Activated CD4-positive, alpha-beta T cell treated with anti-CD3 and anti-CD28 coated beads, Interleukin-2, amount 50 U/mL, for 48 hours (primary cell): Measurements from ENCODE around the gene CNNM3.
"Not testable (repeated sequence)": the region's sequence is repeated elsewhere in the genome, so short reads cannot be mapped to it uniquely, and the experiment has no call there.

Experiments used
- DNase-seq, 2 experiments: peaks; one replicate each; pipeline ENCODE4 v3.0.0-alpha.2; 2020

The CNNM3 gene

DNA sequence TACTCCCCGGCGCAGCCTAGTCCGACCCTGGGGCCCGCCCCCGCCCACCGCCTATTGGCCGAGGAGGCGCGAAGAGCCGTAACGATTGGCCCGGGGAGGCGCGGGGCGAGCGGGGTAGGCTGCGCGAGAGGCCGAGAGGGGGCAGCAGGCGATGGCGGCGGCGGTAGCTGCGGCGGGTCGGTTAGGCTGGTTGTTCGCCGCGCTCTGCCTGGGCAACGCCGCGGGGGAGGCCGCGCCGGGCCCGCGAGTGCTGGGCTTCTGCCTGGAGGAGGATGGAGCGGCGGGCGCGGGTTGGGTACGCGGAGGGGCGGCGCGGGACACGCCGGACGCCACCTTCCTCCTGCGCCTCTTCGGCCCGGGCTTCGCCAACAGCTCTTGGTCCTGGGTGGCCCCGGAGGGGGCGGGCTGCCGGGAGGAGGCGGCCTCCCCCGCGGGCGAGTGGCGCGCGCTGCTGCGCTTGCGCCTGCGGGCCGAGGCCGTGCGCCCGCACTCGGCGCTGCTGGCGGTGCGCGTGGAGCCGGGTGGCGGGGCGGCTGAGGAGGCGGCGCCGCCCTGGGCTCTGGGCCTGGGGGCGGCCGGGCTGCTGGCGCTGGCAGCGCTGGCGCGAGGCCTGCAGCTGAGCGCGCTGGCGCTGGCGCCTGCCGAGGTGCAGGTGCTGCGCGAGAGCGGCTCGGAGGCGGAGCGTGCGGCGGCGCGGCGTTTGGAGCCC lies at the start of gene CNNM3:
TSS of gene CNNM3 (plus strand) at position 142 of the 709 bp plus-strand sequence. CDS start at position 152, 10 bp downstream.
- DNase-seq, result peak; percentile 97

DNA sequence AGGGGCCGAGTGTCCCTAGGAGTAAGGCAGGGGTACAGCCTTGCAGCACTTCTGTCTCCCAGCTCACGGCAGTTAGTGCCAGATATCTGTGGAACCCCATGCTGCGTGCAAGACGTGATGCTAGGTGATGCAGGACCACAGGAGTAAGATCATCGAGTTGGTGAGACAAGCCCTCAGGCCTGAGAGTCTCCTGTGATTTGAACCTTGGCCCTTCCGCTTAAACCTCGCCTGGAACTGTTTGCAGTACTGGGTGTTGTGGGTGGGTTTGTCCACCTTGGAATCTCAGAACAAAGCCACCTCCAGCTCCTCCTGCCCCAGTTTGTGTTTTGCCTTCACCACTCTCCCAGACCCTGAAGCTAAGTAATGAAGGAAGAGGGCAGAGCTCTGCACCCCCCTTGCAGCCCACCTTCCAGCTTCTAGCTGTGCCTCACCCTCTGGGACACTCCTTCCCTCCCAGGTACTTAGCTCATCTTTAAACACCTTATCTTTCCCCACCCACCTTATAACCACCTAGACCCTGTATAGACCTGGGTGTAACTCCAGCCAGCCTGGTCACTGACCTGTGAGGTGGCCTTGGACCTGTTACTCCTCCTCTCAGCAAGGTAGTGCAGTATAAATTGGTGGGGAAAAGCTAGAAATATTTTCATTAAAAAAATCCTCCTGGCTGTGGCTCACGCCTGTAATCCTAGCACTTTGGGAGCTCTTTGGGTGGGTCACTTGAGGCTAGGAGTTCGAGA lies 48.8 kb upstream of the CNNM3 start:
- no peak for DNase-seq

DNA sequence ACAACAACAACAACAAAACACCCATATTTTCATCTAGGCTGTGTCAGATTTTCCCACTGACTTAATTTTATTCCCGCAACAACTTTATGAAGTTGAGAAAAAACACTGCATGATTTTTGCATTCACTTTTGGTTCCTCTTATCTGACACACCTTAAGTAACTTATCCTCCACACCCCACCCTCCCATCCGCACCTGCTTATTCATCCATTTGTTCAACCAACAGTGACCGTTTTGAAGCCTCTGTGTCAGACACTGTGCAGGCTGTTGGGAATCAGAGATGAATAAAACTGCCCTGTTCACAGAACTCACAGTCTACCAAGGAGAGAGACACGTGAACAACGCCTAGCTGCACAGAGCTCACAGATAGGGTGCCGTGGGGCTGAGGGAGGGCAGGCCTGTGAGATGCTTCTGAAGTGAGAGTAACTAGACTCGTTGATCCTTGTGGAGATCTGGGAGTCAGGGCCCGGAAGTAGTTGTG lies 47.9 kb upstream of the CNNM3 start:
- DNase-seq, result no peak

DNA sequence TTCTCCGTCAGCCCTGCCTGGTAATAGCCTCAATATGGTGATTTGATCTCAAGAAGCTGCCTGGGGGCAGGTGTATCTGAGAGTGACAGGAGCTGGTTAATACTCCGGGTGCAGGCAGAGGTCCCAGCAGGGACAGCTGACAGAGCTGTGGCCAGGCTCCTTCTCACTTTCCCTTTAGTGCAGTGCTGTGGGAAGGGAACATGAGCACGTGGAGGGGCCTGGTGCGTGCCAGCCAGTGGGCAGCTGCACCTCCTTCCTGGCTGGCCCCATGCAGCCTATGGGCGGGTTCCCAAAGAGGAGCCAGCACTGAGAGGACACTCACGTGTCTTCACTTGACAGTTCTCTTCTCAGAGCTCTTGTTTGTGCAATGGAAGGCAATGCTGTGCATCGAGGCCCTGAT lies 46.3 kb upstream of the CNNM3 start:
- DNase-seq, result no peak

DNA sequence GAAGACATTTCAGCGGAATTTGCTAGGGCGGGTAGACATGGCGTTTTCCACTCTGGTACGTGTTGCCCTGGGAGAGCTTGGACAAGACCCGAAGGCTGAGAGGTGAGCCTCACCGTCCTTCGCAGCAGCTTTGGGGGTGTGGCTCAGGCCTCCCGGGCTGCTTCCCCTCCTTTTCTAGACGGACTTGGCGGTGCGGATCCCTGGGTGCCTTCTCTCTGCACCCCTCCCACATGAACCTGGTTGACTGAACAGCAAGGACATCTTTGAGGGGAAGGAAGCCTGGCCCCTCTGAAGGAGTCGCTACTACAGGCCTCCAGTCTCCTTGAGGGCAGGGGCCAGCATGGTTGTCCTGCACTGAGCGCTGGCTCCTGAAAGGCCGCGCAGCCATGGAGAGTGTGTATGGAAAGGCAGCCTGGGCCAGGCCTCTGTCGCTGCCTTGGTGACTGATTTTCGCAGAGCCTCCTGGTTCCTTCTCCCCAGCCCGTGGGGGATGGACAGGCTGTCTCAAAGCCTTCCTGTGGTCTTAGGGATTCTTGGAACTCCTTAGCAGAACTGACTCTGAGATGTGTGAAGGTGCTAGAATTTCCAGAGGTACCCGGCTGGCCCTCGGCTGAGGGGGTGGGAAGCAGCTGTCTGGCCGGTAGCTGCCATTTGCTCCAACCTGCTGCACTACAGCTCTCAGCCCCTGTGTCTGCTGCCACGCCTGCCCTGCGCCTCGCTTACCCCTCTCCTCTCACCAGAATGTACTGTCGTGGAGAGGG lies 45.4 kb upstream of the CNNM3 start:
- DNase-seq, result no peak

DNA sequence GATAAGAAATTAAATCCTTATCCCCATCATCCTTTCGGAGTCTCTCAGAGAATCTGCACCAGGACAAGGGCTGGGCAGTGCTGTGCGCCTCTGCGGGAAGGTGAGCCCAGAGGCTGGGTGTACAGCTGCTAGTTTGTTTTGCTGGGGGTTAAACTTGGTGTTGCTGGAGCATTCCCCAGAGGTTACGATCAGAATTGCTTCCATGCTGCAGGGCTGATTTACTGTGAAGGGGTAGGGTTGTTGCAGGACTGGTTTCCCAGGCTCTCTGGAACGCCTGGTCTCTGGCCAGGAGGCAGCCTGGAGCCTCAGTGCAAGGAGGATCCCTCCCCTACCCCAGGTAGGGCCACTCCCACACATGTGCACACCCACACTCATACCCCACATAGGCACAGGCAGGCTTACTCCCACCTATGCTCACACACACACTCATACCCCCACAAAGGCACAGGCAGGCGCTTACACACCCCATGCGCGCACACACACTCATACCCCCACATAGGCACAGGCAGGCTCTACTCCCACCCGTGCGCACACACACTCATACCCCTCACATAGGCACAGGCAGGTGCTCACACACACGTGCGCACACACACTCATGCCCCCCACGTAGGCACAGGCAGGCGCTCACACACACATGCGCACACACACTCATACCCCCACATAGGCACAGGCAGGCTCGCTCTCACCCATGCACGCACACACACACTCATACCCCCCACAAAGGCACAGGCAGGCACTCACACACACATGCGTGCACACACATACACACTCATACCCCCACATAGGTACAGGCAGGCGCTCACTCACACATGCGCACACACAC lies 44.1 kb upstream of the CNNM3 start:
- DNase-seq, result no peak

DNA sequence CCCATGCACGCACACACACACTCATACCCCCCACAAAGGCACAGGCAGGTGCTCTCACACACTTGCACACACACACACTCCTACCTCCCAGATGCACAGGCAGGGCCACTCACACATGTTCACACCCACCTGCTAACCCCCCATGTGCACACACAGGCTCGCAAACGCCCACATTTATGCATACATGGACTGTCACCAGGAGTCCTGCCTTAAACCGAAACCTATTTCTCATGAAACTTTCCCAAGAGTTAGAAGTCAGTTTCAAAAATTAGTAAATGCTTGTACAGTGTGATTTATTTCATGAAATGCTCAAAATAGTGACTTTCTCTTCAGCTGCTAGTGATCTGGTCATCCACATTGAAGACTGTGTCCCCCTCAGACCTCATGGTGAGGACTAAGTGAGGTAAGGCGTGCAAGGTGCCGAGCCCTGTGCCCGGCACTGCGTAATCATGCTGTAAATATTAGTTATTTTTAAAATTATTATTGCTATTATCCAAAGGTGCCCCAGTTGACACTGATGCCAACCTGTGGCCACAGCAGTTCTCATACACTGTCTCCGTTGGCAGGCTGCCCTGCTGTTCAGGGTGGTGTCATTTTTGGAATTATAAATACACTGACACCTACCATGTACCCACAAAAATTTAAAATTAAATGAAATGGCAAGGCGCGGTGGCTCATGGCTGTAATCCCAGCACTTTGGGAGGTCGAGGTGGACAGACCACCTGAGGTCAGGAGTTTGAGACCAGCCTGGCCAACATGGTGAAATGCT lies 43.0 kb upstream of the CNNM3 start:
- peak; percentile 39 to 44 for DNase-seq

DNA sequence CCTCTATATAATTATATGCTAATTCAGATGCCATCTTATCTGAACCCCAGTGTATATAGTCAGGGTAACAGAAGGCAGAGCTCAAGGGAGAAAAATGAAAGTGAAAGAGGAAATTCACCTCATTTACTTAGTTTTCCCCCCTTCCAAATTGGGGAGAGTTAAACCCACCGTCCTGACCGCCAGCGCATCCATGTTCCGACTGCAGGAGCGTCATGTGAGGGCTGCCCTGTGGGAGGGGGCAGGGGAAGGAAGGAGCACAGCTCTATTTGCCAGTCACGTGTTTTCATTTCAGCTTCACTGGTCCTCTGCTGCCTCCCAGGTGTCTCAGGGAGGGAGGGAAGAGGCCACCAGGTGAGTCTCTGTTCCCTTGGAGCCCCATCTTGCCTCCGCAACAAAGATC lies 42.1 kb upstream of the CNNM3 start:
- DNase-seq, result peak; percentile 29 to 43

DNA sequence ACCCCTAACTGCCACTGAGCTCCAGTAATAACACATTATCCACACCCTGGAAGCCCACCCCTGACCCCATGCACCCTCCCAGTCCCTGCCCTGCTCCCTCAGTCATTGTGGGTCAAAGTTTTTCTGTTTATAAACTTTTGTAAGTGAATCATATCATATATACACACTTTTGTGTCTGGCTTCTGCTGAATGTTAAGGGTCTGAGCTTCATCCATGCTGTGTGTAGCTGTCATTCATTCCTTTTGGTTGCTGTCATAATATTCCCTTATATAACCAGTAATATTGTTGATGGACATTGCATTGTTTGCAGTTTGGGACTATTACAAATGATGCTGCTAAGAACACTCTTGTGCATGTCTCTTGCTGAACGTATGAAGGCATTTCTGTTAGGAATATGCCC lies 40.9 kb upstream of the CNNM3 start:
- no peak for DNase-seq

DNA sequence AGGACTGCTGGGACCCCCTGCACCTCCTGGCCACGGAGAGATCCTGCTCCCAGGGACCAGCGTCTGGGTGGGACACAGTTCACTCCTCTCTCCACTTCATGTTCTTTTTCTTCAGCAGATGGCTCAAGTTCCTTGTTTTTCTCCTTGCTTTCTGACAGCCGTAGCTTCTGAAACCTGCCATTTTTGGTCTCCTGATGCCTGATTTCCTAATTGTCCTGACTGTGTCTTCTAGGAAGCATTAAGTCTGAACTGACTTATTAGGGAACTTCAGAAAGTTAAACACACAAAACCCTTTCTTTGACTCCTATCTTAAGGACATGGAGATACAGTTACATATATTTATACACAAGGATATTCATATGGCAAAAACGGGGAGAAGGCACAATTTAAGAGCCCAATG lies 32.7 kb upstream of the CNNM3 start:
- no peak for DNase-seq

DNA sequence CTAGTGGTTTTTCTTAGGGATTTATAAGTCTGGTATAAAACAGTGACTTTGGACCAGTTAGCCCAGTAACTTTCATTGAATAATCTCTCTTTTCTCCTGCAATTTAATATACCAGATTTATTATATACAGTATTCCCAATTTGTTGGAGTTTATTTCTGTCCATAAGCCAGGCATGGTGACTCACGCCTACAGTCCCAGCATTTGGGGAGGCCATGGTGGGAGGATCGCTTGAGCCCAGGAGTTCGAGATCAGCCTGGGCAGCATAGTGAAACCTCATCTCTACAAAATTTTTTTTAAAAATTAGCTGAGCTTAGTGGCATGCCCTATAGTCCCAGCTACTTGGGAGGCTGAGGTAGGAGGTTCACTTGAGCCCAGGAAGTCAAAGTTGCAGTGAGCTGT lies 28.7 kb upstream of the CNNM3 start:
- no peak for DNase-seq

DNA sequence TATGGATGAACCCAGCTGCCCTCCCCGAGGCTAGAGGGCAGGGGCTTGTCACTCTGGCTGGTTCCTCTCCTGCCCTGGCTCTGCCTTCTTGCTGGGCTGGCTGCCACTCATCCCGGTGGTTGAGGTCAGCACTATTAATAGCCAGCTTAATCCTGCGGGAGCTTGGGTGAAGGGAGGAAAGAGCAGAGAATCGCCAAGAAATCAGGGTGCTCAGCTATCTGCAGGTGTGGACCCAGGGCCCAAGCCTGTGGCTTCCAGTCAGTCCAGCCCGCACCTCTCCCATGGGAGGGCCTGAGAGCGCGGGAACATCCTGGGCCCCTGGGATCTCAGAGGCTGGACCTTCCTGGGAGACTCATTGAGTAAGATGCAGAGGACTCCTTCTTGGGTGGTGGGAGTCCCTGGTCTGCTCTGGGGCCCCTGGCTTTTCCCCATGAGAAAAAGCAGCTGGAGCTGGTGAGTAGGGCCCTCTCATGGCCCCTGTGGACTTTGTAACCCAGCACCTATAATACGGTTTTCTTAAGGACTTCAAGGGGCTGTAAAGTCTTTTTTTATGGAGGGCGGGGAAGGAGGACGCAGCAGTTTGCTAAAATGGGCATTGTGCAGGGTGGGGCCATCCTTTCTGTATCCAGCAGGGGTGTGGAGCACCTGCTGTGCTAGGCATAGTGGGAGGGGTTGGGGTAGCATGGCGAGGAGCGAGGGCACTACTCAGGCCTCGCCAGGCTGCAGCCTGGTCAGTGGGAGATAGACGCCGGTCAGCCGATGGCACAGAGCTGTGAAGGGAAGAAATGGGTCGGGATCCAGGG lies 27.4 kb upstream of the CNNM3 start:
- no peak for DNase-seq

DNA sequence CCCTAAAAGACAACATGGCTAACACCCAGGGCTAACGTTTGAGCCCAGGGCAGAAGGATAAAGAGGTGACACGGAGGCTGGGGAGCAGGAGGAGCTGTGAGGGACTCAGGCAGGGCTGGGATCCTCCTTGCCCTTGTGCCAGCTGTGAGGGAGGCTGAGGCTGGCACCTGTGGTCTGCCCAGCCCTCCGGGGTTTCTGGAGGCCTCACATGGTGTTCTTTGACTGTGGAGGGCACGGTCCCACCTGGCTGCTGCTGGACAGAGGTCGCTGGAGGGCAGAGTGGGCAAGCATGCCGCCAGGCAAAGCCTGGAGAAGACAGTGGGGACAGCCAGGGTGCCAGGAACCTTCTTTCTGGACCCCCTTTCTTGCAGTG lies 26.8 kb upstream of the CNNM3 start:
- DNase-seq, result no peak

DNA sequence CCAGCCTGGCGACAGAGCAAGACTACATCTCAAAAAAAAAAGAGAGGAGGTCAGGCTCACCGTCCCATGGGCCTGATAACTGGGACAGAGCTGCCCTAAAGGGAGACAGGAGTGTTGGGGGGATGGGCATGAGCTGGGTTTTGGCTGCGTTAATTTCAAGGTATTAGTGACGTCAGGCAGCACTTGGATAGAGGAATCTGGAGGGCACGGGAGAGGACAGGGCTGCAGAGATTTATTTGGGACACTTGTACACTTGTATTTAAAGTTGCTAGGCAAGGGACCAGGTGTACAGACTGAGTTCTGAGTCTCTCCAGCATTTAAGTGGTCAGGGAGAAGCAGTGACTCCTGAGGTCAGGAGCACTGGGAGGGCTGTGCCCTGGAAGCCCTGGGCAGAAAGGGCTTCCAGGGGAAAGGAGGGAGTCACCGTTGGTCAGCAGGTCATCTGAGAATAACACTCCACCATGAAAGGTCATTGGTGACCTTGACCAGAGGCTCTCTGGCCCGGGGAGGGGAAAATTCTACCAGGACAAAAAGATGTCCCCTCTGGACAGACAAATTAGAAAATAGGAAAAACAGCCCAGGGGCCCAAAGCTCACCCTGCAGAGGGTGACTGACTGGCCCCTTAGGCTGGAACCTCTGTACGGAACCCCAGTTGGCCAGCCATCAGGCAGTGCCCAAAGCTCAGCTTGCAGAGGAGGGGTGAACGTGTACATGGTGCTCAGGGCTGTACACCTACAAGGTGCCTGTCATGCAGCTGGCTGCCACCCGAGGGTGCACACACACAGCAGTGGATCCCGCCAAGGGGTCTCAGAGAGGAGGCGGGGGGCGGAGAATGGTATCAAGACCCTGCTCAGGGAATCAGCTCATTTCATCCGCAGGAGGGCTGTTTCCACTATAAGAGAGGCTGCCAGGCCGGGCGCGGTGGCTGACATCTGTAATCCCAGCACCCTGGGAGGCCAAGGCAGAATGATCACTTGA lies 23.0 kb upstream of the CNNM3 start:
- DNase-seq, result no peak

DNA sequence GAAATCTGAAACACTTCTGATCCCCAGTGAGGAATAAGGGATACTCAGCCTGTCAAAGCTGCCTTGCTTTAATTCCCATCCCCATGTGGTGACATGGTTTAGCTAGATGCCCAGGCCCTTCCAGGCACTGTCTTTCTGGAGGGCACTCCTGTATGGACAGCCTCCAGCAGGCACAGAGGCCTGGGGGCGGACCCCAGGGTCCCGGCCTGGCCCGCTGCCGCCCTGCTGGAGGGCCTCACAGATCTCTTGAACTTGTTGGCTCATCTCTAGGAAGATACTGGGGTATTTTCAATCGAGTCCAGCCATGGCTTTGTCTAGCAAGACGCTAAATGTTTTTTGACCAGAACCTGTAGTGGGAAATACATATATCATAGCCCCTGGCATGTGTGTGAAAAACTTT lies 21.0 kb upstream of the CNNM3 start:
- no peak for DNase-seq

DNA sequence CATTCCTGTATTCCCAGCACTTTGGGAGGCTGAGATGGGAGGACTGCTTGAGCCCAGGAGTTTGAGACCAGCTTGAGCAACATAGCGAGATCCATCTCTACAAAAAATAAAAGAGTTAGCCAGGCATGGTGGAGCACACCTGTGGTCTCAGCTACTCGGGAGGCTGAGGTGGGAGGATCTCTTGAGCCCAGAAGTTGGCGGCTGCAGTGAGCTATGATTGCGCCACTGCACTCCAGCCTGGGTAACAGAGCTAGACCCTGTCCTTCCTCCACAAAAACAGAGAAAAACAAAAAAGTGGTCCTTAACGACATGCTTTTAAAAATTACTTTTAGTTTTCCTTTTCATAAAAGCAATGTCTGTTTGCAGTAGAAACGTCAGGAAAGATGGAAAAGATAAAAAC lies 19.6 kb upstream of the CNNM3 start:
- not testable (repeated sequence) for DNase-seq

DNA sequence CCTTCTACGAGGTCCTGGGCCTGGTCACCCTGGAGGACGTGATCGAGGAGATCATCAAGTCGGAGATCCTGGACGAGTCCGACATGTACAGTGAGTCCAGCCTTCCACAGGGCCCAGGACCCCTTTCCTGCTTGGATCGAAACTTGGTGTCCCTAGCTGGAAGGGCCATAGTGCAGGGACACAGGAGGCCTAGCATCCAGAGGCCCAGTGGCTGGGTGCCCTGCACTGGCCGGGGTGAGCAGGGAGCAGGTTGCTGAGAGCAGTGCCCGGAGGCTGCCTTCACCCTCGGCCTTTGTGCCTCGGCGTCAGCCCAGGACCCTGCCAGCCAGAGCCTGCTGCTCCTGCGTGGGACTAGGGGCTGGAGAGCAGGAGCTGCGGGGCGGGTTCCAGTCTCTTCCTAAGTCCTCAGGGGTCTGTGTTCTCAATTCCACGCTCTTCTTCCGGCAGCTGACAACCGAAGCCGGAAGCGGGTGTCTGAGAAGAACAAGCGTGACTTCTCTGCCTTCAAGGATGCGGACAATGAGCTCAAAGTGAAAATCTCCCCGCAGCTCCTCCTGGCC lies 18.9 kb upstream of the CNNM3 start:
- DNase-seq, result no peak

DNA sequence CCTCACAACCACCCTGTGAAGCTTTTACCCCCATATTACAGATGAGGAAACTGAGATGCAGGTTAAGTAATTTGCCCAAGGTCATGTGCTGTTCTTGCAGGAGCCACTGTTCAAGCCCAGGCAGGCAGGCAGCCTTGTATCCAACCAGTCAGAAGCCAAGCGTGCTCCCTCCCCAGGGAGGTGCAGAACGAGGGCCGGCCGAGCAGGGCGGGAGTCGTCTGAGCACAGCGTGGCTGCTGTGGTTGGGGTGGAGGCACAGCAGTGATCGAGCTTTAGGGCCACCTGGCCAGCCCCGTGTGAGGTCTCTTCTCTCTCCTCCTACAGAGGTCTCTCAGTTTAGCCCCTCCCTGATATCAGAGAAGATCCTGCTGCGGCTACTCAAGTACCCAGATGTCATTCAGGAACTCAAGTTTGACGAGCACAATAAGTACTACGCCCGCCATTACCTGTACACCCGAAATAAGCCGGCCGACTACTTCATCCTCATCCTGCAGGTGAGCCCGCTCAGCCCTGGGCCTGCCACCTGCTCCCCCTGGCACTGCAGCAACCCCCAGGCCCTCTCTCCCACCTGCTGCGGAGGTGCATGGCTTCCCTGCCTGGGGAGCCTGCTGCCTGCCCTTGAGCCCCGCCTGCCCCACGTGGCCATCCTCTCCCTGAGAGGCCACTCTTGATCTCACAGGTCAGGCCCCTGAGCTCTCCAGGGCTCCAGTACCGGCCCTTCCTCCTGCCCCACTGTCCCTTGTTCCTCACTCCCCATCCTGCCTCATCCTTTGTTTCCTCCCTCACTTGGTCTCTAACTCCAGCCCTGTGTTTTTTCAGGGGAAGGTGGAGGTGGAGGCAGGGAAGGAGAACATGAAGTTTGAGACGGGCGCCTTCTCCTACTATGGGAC lies 17.1 kb upstream of the CNNM3 start:
- no peak for DNase-seq

DNA sequence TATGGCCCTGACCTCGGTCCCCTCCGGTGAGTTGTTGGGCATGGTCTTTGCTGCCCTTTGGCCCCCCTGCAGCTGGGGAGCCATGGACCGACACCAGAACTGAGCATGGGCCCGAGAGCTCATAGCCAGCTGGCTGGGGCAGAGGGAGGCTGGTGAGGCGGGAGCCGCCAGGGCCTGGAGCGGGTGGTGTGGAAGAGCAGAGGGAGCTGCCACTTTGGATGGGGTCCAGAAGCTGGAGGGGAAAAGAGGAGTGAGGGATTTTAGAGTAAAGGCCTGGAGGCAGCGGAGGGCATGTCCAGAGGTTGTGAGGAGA lies 16.5 kb upstream of the CNNM3 start:
- DNase-seq, result no peak
